H54 (cell line): ENCODE results near the gene ADISSP.

Source experiments
- DNase-seq: peaks from one replicate; pipeline ENCODE4 v3.0.0; 2011; ENCODE audit warnings: low spot score, mixed read lengths; ENCODE audit not compliant: insufficient read length
- FAIRE-seq: peaks from 3 replicates; lab custom pipeline; 2011; peaks lifted over from hg19 to GRCh38; lab: Jason Lieb, UNC
- POLR2A ChIP-seq: IDR thresholded peaks from 2 replicates; pipeline ENCODE4 v1.6.1; 2011; ENCODE audit warnings: low read depth, mild to moderate bottlenecking, low read length

ADISSP gene

DNA sequence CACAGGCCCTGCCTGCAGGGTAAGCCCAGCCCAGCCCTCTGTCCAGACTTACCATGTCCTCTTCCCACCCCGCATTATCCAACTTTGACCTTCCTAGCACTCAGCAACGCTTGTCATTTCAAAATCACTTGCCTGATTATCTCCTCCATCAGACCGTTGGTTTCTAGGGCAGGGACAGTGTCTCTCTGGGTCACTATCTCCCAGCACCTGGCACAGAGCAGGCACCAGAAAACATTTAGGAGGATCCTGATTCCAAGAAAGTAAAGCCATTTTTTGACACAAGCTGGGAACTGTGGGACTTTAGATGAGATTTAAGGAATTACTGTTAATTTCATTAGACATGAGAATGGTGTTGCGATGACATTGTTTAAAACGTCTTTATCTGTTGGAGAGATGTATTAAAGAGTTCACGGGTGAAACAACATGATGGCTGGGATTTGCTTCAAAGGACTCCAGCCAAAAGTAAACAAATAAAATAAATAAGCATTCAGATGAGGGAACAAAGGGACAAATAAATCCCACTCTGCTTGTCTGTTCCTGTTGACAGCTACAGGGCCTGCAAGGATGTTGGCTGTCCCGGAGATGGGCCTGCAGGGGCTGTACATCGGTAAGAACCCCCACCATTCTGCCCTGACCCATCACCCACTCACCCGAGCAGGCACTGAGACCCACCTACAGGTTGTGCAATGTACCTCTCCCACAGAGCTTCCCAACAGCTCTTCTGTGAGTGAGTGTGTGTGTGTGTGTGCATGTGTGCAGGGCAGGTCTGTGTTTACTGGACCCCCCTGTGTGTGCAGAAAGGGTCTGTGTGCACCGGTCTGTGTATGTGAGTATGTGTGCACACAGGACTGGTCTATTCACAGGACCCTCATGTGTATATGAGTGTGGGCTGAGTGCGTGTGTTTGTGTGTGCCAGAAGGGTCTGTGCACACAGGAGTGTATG, 29.2 kb downstream of the ADISSP start:
- TF ChIP-seq POLR2A = no peak
- FAIRE-seq (no peak), DNase-seq (no peak)

DNA sequence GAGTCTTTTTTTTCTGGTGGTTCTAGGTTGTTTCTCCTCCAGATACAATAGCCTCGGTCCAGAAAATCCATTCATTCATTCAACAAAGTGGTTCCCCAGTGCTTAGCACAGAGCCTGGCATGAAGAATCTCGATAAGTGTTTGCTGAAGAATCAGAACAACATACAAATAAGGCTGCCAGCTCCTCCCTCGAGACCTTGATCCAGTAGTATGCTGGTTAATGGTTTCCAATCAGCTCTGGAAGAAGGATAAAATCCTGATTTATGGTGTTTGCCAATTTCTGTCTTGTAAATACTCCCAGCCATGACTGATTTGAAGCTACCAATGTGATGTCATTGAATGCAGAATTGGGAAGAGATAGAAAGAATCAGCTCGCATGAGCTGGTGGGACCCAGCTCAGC, 31.8 kb downstream of the ADISSP start:
- no peak for TF ChIP-seq POLR2A
- DNase-seq (no peak), FAIRE-seq (no peak)

DNA sequence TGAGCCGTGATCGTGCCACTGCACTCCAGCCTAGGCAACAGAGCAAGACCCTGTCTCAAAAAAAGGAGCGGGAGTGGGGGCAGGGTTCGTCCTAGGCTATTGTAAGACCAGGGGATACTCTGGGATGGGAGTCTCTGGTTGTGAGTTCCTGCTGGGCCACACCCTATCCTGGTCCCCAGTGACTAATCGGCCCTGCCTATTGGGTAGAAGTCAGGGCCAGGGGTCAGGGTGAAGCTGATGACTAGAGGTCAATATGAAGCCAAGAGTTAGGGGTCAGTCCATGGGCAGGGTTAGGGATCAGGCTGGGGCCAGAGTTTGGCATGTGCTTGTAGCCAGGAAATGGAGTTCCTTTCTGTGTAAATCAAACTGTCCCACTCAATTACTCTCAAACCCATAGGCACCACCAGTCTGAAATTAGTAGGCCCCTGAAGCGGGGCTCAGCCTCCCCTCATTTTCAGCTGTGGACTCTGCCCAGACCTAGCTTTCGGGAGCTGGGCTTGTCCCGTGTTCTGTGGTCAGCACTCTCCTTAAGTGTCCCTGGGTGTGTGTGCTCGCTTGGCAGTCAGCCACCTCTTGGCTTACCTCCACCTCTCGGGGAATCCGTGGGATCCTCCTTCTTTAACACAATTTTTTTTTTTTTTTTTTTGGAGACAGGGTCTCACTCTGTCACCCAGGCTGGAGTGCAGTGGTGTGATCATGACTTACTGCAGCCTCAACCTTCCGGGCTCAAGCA, 33.3 kb downstream of the ADISSP start:
- no peak for FAIRE-seq

DNA sequence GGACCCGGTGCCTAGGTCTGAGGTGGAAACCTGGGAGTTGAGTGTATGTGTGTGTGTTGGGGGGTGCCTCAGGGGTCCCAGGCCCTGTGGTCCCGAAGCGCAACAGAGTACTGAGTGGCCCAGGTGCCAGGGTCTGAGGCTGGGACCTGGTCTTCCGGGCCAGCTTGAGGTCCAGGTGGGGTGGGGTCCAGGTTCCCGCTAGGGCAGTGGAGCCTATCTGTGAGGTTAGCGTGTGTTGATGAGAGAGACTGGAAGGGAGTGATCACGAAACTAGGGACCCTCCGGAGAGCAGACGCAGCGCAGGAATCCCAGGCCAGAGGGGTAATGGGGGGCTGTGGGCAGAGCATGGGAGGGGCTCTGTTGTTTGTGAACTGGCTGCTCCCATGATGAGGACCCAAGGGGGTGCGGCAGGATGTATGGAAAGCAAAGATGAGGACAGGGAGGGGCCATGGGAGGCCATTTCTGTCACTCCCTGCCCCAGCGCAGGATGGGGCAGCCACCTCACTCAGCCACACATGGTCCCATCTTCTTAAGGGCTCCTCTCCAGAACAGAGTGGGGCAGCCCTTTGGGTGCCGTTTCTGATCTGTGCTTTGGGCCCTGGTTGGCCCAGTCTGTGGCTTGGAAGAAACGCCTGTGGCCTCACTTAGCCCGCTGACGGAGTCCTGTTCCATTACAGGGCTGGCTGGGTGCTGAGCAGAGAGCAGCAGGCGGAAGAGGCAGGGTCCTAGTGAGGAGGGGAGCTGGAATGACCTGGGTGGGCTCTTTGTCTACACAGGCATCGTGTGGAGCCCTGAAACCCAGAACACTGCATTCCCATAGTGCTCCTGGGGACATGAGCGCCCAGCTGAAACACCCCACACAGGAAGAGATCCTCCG, 34.2 kb downstream of the ADISSP start:
- no peak for TF ChIP-seq POLR2A
- FAIRE-seq (no peak), DNase-seq (no peak)

More for the DNA sequence above, 33.3 kb downstream of the ADISSP start:
- TF ChIP-seq POLR2A = no peak
- DNase-seq = no peak

DNA sequence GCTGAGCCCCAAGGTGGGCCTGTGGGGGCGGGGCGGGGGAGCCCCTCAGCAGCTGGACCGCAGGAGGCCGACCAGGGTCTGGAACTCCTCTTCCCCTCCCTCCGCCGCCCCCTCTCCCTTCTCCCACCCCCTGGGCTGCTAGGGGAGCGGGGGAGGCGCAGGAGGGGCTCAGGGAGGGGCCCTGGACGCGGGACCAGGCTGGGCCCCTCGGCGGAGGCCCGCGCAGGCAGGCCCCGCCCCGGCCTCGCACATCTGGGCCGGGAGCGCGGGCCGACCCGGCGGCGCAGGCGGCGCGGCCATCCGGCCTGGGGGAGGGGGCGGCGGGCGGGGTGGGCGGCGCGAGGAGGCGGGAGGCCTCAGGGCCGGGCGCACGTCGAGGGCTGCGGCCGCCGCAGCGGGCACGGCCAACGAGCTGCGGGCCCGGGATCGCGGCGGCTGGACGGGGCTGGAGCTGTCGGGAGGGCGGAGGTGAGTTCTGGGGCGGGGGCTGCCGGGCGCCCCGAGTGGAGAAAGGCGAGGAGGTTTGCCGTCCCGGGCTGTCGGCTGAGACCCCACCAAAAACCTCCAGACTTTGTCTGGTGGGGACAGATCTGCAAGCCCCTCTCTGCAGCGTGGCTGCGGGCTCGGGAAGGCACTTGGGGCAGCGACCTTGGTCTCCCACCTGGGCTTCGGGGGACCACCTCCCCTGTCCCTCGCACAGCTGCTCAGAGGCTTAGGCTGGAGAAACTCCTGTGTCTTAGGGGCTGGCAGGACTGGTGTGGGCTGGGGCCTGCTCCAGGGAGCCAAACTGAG, 35.0 kb downstream of the ADISSP start, which contains the start of gene HSPA12B:
HSPA12B (plus strand) TSS at position 359 of the 792 bp plus-strand sequence. CDS start 5,990 bp downstream, outside the sequence.
- FAIRE-seq = no peak
- no peak for DNase-seq
- no peak for TF ChIP-seq POLR2A

DNA sequence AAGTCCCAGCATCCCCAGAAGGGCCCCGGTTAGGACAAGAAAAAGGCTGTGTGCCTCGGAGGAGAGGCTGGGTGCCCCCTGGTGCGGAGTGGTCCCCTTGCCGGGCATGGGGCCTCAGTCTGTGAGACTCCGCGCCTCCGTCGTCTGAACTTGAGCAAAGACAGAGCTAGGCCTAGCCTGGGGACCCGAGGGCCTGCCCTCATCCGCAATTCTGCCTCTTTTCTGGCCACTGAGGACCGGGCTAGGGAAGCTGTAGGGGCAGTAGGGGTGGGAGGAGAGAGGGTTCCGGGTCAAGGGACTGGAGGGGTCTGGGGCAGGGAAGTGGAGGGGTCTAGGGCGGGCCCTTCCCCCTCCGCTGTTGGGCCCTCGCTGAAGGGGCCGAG, 35.6 kb downstream of the ADISSP start:
- DNase-seq = no peak
- no peak for TF ChIP-seq POLR2A
- no peak for FAIRE-seq

DNA sequence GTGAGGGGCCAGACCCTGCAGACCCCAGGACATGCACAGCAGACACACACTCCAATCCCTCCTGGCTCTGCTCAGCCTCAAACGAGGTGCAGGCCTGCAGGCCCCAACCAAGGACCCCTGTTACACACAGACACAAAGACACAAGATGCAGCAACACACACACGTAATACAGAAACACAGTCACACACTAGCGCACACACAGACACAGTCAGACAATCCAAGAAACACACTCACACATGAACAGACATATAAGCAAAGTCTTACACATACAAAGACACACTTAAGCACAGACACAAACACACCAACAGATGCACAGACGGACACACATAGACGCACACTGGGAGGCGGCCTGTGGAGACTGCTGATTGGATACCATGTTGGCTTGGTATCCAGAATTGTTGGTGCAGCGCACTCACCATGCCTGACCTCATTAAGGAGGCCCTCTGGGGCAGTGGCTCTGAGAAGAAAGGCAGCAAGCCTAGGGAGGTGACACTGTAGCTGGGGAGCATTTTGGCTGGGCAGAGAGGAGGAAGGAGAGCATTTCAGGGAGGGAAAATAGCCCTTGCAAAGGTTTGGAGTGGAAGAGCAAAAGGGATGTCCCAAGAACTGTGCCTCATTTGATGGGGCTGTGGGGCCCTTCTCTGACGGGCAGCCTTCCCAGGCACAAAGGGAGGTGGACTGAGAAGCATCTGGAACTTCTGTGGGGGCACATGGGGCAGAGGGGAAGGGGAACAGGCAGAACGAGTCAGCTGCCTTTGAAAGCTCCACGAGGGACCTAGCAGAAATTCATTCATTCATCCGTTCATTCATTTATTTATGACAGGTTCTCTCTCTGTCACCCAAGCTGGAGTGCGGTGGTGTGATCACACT, 36.5 kb downstream of the ADISSP start:
- no peak for FAIRE-seq

DNA sequence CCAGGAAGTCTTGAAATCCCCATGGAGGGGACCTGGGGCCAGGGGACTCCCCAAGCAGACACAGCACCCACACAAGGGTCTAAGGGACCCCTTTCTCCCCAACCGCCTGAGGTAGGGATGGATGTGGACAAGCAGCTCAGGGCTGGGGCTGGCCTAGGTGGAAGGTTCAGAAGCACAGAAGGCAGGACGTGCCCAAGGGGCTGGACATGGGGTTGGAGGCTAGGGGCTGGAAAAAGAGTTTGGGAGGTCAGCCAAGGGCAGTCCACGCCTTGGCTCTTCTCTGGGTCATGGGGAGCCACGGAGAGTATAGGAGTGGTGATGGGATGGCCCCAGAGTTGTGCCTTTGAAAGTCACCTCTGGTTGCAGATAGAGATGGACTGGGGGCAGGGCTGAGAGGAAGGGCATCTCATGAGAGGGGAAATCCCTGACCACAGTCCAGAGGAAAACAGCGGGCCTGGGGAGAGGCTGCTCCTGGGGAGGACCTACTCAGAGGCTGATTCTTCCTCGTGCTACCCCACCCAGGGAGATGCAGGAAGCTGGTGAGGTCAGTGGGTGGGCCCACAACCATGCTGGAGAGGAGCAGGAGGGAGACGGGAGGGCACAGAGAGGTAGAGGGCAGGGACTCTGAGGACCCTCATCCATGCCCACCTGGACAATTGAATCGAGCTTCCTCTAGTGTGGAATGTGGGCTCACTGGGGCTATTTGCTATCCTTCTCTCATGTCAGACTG, 37.6 kb downstream of the ADISSP start:
- FAIRE-seq = no peak
- TF ChIP-seq POLR2A = no peak

More for the DNA sequence above, 36.5 kb downstream of the ADISSP start:
- DNase-seq = no peak
- TF ChIP-seq POLR2A = no peak

DNA sequence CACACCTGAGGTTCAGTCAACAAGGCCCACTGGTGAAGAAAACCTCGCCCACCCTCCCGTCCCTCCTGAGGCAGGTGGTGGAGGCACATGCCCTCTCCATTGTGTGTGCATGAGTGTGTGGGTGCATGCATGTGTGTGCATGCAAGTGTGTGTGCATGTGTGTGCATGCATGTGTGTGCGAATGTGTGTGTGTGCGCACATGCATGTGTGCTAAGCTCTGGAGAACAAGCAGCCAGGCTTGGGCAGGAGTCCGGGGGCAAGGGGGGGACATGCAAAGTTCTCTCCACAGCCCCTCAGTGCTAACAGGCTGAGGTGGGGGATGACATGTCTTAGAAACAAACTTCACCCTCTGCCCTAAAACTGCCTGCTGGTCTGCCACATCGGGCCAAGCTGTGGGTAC, 38.2 kb downstream of the ADISSP start:
- DNase-seq (no peak), FAIRE-seq (no peak)
- TF ChIP-seq POLR2A = no peak

More for the DNA sequence above, 37.6 kb downstream of the ADISSP start:
- no peak for DNase-seq

DNA sequence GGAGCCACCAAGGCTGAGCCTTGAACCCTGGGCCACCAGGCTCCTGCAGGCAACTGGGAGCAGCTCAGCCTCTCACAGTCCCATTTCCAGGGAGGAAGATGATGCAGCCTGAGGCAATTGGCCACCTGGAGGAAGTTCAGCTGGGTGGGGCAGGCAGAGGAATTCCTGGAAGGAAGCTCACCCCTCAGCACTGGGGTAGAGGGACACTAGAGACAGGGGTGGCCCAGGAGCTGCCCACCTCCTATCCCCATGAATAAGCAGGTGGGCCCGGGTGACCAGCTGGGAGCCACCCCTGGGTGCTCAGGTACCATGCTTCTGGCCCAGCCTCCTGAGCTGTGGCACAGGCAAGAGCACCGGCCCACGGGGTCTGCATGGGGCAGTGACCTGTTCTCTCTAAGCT, 38.7 kb downstream of the ADISSP start:
- TF ChIP-seq POLR2A = no peak
- DNase-seq = no peak
- FAIRE-seq = no peak

DNA sequence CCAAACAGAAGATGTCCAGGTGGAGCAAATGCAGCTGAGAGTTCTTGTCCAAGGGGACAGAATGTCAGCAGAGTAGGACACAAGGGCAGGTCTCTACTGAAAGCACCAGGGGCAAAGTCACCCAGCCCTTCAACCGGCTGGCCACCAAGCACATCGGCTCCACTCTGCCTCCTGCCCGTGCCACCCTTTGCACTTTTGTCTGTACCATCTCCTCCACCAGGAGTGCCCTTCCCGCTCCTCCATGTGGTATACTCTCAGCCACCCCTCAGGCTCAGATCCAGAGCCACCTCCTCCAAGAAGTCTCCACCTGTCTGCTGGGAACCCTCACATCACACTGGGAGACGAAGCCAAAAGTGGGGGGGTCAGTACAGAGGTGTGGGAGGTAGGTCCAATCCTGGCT, 39.2 kb downstream of the ADISSP start:
- no peak for TF ChIP-seq POLR2A
- no peak for DNase-seq
- no peak for FAIRE-seq
